HG03039 (cell line): Measurements from ENCODE around the gene TSC2.
"Not testable (repeated sequence)": the region's sequence is repeated elsewhere in the genome, so short reads cannot be mapped to it uniquely, and the experiment has no call there.

ENCODE experiments used
- ATAC-seq: cut with Tn5 transposase; IDR thresholded peaks from one replicate; pipeline ENCODE4 v1.9.1; 2021; ENCODE audit warnings: mild to moderate bottlenecking, moderate library complexity; ENCODE audit not compliant: unreplicated experiment

TSC2 gene

GRCh38 chr16:2101581-2101980 is 53.8 kb downstream of the TSC2 start:
- ATAC-seq = not testable (repeated sequence)

GRCh38 chr16:2102471-2102870 is 54.7 kb downstream of the TSC2 start:
- no peak for ATAC-seq

- ATAC-seq = not testable (repeated sequence)
Measured at GRCh38 chr16:2104464-2104863, 56.7 kb downstream of the TSC2 start.

GRCh38 chr16:2105291-2105690 is 57.5 kb downstream of the TSC2 start:
- not testable (repeated sequence) for ATAC-seq

GRCh38 chr16:2105769-2106168 is 58.0 kb downstream of the TSC2 start:
- ATAC-seq = not testable (repeated sequence)

GRCh38 chr16:2106211-2106610 is 58.4 kb downstream of the TSC2 start:
- not testable (repeated sequence) for ATAC-seq

- not testable (repeated sequence) for ATAC-seq
Measured at GRCh38 chr16:2107121-2107790, 59.5 kb downstream of the TSC2 start.

- not testable (repeated sequence) for ATAC-seq
Measured at GRCh38 chr16:2107791-2108125, 60.0 kb downstream of the TSC2 start.

- ATAC-seq = not testable (repeated sequence)
Measured at GRCh38 chr16:2108446-2109270, 60.9 kb downstream of the TSC2 start.

- ATAC-seq = not testable (repeated sequence)
Measured at GRCh38 chr16:2109271-2109580, 61.4 kb downstream of the TSC2 start.

GRCh38 chr16:2109872-2110271 is 62.1 kb downstream of the TSC2 start:
- ATAC-seq = not testable (repeated sequence)

- ATAC-seq = not testable (repeated sequence)
Measured at GRCh38 chr16:2110332-2111008, 62.7 kb downstream of the TSC2 start.

- ATAC-seq = not testable (repeated sequence)
Measured at GRCh38 chr16:2111009-2111353, 63.2 kb downstream of the TSC2 start.

GRCh38 chr16:2111412-2112335 is 63.9 kb downstream of the TSC2 start:
- ATAC-seq = not testable (repeated sequence)

GRCh38 chr16:2112539-2113106 is 64.8 kb downstream of the TSC2 start:
- ATAC-seq = not testable (repeated sequence)

GRCh38 chr16:2114225-2114624 is 66.4 kb downstream of the TSC2 start:
- ATAC-seq = not testable (repeated sequence)

- ATAC-seq = not testable (repeated sequence)
Measured at GRCh38 chr16:2114885-2115590, 67.3 kb downstream of the TSC2 start.

GRCh38 chr16:2115591-2115973 is 67.8 kb downstream of the TSC2 start:
- no peak for ATAC-seq

GRCh38 chr16:2116428-2116827 is 68.6 kb downstream of the TSC2 start:
- not testable (repeated sequence) for ATAC-seq

GRCh38 chr16:2117341-2117740 is 69.6 kb downstream of the TSC2 start:
- not testable (repeated sequence) for ATAC-seq
